Measurements from ENCODE around the gene WDR27.

The WDR27 gene

DNA sequence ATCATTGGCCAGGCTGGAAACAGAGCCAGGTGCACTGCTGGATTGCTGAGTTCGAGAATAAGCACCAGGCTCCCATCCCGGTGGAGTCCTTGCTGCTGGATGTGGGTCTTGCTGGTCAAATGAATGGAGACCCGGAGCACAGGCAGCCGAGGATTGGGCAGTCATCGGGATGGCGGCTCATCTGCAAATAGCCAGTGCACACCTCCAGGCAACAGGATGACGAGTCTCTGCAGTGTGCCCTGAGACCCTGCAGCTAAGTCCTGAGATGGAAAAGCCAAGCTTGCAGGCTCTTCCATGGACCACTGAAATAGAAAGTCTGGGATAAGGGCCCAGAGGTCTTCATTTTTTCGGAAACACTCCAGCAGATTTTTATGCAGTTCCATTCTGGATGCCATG, 143.5 kb downstream of the WDR27 start:
- no peak for TF ChIP-seq TAF1 (IDR thresholded peaks at IDR 0.05; ENCODE audit: low read depth)
- TF ChIP-seq, protein P1, sequence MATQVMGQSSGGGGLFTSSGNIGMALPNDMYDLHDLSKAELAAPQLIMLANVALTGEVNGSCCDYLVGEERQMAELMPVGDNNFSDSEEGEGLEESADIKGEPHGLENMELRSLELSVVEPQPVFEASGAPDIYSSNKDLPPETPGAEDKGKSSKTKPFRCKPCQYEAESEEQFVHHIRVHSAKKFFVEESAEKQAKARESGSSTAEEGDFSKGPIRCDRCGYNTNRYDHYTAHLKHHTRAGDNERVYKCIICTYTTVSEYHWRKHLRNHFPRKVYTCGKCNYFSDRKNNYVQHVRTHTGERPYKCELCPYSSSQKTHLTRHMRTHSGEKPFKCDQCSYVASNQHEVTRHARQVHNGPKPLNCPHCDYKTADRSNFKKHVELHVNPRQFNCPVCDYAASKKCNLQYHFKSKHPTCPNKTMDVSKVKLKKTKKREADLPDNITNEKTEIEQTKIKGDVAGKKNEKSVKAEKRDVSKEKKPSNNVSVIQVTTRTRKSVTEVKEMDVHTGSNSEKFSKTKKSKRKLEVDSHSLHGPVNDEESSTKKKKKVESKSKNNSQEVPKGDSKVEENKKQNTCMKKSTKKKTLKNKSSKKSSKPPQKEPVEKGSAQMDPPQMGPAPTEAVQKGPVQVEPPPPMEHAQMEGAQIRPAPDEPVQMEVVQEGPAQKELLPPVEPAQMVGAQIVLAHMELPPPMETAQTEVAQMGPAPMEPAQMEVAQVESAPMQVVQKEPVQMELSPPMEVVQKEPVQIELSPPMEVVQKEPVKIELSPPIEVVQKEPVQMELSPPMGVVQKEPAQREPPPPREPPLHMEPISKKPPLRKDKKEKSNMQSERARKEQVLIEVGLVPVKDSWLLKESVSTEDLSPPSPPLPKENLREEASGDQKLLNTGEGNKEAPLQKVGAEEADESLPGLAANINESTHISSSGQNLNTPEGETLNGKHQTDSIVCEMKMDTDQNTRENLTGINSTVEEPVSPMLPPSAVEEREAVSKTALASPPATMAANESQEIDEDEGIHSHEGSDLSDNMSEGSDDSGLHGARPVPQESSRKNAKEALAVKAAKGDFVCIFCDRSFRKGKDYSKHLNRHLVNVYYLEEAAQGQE (IDR thresholded peaks at IDR 0.05; ENCODE audit: low read depth): no peak
- TF ChIP-seq FOXM1 (IDR thresholded peaks at IDR 0.05; ENCODE audit: borderline replicate concordance, low read depth): no peak
- TF ChIP-seq, protein P2, sequence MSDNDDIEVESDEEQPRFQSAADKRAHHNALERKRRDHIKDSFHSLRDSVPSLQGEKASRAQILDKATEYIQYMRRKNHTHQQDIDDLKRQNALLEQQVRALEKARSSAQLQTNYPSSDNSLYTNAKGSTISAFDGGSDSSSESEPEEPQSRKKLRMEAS (IDR thresholded peaks at IDR 0.05): no peak
- TF ChIP-seq CEBPB (IDR thresholded peaks at IDR 0.05): no peak
- no peak for TF ChIP-seq NFIC (IDR thresholded peaks at IDR 0.05)
- no peak for TF ChIP-seq EGR1 (IDR thresholded peaks at IDR 0.05)
- TF ChIP-seq CREB1 (IDR thresholded peaks at IDR 0.05; ENCODE audit: low read depth): no peak
- TF ChIP-seq, protein P3, sequence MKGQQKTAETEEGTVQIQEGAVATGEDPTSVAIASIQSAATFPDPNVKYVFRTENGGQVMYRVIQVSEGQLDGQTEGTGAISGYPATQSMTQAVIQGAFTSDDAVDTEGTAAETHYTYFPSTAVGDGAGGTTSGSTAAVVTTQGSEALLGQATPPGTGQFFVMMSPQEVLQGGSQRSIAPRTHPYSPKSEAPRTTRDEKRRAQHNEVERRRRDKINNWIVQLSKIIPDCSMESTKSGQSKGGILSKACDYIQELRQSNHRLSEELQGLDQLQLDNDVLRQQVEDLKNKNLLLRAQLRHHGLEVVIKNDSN (IDR thresholded peaks at IDR 0.05): no peak
- TF ChIP-seq TEAD4 (IDR thresholded peaks at IDR 0.05): no peak
- TF ChIP-seq ZBTB7A (IDR thresholded peaks at IDR 0.05; ENCODE audit: low read depth): no peak
- no peak for TF ChIP-seq TCF12 (IDR thresholded peaks at IDR 0.05; ENCODE audit: low read depth)
- no peak for TF ChIP-seq YY1 (IDR thresholded peaks at IDR 0.05; ENCODE audit: low read depth)
- no peak for TF ChIP-seq RAD21 (IDR thresholded peaks at IDR 0.05; ENCODE audit: low read depth)
- TF ChIP-seq EP300 (IDR thresholded peaks at IDR 0.05; ENCODE audit: borderline replicate concordance): no peak

DNA sequence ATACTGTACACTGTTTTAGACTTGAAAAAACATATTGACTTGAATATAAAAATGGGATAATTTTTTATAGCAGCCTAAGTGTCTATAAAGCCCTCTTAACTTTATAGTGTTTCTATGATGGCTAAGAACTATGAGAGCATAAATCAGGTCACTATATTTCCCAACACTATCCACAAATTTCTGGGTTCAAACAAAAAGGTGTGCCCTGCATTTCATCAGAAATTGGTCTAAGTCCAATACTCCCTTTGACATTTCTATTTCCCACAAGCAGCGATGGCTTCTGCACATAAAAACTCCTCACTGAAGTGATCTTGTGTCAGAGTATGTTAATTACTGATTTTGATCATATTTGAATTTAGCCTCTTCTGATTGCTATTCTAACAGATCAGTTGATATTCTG, 143.9 kb downstream of the WDR27 start:
- no peak for TF ChIP-seq TAF1 (IDR thresholded peaks at IDR 0.05; ENCODE audit: low read depth)
- TF ChIP-seq RAD21 (IDR thresholded peaks at IDR 0.05; ENCODE audit: low read depth): no peak
- TF ChIP-seq, protein P3 (IDR thresholded peaks at IDR 0.05): no peak
- no peak for TF ChIP-seq NFIC (IDR thresholded peaks at IDR 0.05)
- TF ChIP-seq, protein P1 (IDR thresholded peaks at IDR 0.05; ENCODE audit: low read depth): no peak
- no peak for TF ChIP-seq TCF12 (IDR thresholded peaks at IDR 0.05; ENCODE audit: low read depth)
- TF ChIP-seq, protein P2 (IDR thresholded peaks at IDR 0.05): no peak
- TF ChIP-seq FOXM1 (IDR thresholded peaks at IDR 0.05; ENCODE audit: borderline replicate concordance, low read depth): no peak
- TF ChIP-seq TEAD4 (IDR thresholded peaks at IDR 0.05): no peak
- no peak for TF ChIP-seq EP300 (IDR thresholded peaks at IDR 0.05; ENCODE audit: borderline replicate concordance)
- no peak for TF ChIP-seq CEBPB (IDR thresholded peaks at IDR 0.05)

DNA sequence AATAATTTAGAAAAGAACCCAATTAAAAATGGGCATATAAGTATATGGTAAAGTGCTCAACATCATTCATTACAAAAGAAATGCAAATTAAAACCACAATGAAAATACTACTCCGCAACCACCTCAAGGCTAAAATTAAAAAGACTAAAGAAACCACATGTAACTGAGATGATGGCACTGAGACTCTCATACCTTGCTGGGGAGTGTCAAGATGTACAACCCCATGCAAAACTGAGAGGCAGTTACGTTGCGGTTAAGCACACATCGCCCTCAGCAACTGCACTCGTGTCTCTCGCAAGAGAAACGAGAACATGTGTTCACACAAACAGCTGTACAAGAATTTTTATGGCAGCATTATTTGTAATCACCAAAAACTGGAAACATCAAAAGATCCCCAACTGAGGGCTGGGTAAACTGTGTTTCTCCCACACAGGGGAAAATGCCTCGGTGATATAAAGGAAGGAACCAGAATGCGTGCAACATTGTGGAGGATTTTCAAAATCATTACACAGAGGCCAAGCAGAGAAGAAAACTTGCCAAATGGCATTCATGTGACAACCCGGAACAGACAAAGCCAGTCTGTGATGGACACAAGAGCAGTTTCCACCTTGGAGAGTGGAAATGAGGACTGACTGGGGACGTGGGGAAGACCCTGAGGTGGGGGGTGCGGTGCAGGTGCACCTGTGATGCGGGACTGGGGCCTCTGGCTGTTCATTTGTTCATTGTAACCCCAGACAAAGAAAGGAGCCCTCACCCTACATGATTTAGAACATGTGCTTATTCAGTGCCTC, 144.9 kb downstream of the WDR27 start:
- TF ChIP-seq TAF1 (IDR thresholded peaks at IDR 0.05; ENCODE audit: low read depth) (no peak), CREB1 (IDR thresholded peaks at IDR 0.05; ENCODE audit: low read depth) (no peak), EP300 (IDR thresholded peaks at IDR 0.05; ENCODE audit: borderline replicate concordance) (no peak), FOXM1 (IDR thresholded peaks at IDR 0.05; ENCODE audit: borderline replicate concordance, low read depth) (no peak), RAD21 (IDR thresholded peaks at IDR 0.05; ENCODE audit: low read depth) (no peak)
- TF ChIP-seq, protein P3 (IDR thresholded peaks at IDR 0.05): no peak

DNA sequence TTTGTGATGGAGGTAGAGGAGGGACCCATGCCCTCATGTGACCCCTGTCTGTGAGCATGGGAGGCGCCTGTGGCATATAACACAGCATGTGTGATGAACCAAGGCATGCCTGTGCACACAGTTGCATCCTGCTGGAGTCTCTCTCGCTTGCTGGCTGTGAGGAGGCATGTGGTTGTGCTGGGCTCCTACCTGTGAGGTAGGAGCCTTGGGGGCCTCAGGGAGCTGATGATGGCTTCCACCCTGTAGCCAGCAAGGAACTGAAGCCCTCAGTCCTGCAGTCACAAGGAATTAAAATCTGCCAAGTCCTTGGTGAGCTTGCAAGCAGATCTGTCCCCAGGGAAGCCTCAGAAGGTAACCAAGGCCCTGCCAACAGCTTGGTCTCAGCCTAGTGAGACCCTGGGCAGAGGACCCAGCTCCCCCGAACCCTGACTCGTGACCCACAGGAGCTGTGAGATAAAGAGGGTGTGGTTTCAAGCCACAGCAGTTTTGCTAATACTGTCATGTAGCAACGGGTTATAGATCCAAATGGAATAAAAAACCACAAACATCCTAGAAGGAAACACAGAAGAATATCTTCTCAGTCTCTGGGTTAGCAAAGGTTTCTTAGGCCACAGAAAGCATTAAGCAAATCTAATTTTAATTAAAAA, 145.7 kb downstream of the WDR27 start:
- TF ChIP-seq RAD21 (IDR thresholded peaks at IDR 0.05; ENCODE audit: low read depth) (no peak), TAF1 (IDR thresholded peaks at IDR 0.05; ENCODE audit: low read depth) (no peak), FOXM1 (IDR thresholded peaks at IDR 0.05; ENCODE audit: borderline replicate concordance, low read depth) (no peak), TCF12 (IDR thresholded peaks at IDR 0.05; ENCODE audit: low read depth) (no peak), YY1 (IDR thresholded peaks at IDR 0.05; ENCODE audit: low read depth) (no peak), EGR1 (IDR thresholded peaks at IDR 0.05) (no peak), NFIC (IDR thresholded peaks at IDR 0.05) (no peak), EP300 (IDR thresholded peaks at IDR 0.05; ENCODE audit: borderline replicate concordance) (no peak), CEBPB (IDR thresholded peaks at IDR 0.05) (no peak), TEAD4 (IDR thresholded peaks at IDR 0.05) (no peak), ZBTB7A (IDR thresholded peaks at IDR 0.05; ENCODE audit: low read depth) (no peak), CREB1 (IDR thresholded peaks at IDR 0.05; ENCODE audit: low read depth) (no peak)
- TF ChIP-seq, protein P1 (IDR thresholded peaks at IDR 0.05; ENCODE audit: low read depth): no peak
- TF ChIP-seq, protein P2 (IDR thresholded peaks at IDR 0.05): no peak
- TF ChIP-seq, protein P3 (IDR thresholded peaks at IDR 0.05): no peak
